Measurements from ENCODE around the gene TNFSF8.

The TNFSF8 gene

GRCh38 chr9:114953959-114954358 is 23.6 kb upstream of the TNFSF8 start:
- DNase-seq (ENCODE audit: extremely low read depth, low read depth), result peak; percentile 75
- H3K4me3 ChIP-seq (replicated peaks; ENCODE audit: low read depth, low read length), result no peak overlapping the region
- TF ChIP-seq CTCF (IDR thresholded peaks at IDR 0.05; ENCODE audit: low read depth, low read length, missing control alignments), result no peak

GRCh38 chr9:114953046-114953445 is 22.7 kb upstream of the TNFSF8 start:
- DNase-seq (ENCODE audit: extremely low read depth, low read depth), result no peak

GRCh38 chr9:114950761-114951160 is 20.4 kb upstream of the TNFSF8 start:
- TF ChIP-seq CTCF (IDR thresholded peaks at IDR 0.05; ENCODE audit: low read depth, low read length, missing control alignments), result no peak
- no peak overlapping the region for H3K4me3 ChIP-seq (replicated peaks; ENCODE audit: low read depth, low read length)
- no peak for DNase-seq (ENCODE audit: extremely low read depth, low read depth)

More at GRCh38 chr9:114953046-114953445, 22.7 kb upstream of the TNFSF8 start:
- H3K4me3 ChIP-seq (replicated peaks; ENCODE audit: low read depth, low read length), result no peak overlapping the region
- TF ChIP-seq CTCF (IDR thresholded peaks at IDR 0.05; ENCODE audit: low read depth, low read length, missing control alignments), result no peak

DNA sequence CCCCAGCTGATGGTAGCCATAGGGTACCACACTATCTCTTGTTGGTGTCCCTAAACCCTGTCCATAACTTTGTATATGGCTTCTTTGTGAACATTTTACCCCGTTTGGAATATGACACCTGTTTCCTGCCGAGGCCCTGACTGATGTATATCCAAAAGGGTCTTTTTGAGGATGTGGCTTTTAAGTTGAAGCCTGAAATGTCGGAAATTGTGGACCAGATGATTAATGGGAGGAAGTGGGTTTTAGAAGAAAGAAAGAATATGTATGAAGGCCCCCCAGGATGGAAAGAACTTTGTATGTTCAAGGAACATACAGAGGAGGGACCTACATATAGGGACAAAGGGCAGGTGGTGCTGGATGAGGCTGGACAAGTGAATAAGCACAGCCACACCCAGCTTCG is 16.7 kb upstream of the TNFSF8 start:
- no peak overlapping the region for H3K4me3 ChIP-seq (replicated peaks; ENCODE audit: low read depth, low read length)
- DNase-seq (ENCODE audit: extremely low read depth, low read depth), result no peak
- TF ChIP-seq CTCF (IDR thresholded peaks at IDR 0.05; ENCODE audit: low read depth, low read length, missing control alignments), result no peak

DNA sequence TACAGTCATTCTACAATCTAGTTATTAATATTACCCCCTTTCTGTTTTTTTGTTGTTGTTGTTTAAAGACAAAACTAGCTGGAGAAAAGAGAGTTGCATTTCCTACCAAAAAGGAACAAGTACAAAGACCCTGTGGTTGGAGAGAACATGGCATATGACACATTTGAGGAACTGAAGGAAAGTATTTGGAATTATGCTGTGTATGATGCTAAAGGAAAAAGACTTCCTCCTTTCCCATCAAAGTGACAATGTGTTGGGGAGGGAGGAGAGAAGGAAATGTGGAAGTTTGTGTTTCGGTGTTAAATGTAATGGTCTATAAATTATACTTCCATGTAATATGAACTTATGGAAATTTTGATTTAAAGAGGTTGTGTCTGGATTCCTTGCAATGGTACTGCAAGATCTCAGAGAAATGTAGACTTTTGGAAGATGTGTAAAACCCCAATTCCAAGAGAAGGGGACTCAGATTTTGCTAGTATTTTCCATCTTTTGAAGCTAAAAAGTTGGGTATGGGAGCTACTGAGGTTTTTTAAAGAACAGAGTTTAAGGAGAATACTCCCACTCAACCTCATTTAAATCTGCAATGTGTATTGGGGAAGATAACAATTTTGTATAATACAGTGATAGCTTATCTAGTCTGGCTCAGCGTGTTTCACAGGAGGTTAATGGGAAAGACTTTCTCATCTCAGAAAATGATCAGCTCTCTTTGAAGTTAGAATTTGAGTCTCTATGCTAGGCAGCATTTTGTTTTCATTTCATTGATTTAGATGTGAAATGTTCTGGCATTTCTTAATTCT is 15.4 kb upstream of the TNFSF8 start:
- TF ChIP-seq CTCF (IDR thresholded peaks at IDR 0.05; ENCODE audit: low read depth, low read length, missing control alignments), result no peak
- no peak for DNase-seq (ENCODE audit: extremely low read depth, low read depth)
- no peak overlapping the region for H3K4me3 ChIP-seq (replicated peaks; ENCODE audit: low read depth, low read length)

- H3K4me3 ChIP-seq (replicated peaks; ENCODE audit: low read depth, low read length), result no peak overlapping the region
- DNase-seq (ENCODE audit: extremely low read depth, low read depth), result no peak
- TF ChIP-seq CTCF (IDR thresholded peaks at IDR 0.05; ENCODE audit: low read depth, low read length, missing control alignments), result no peak
These were observed 11.0 kb upstream of the TNFSF8 start for GRCh38 chr9:114941376-114941775.
